G401 (cell line): ENCODE results near the gene LRRC17. TPM values are rescaled to one million over a fixed set of nuclear protein-coding genes. Genes with fewer than 3 reads are reported as not detected.
"Not testable (repeated sequence)": the region's sequence is repeated elsewhere in the genome, so short reads cannot be mapped to it uniquely, and the experiment has no call there.

Experiments
- DNase-seq: peaks from one replicate; pipeline ENCODE4 v3.0.0-alpha.2; 2015; ENCODE audit warnings: low spot score
- in situ Hi-C: cut with HindIII; loops from 2 replicates; pipeline ENCODE4 v1.10.0; 2016; ENCODE audit warnings: low sequenced_read_pairs, mixed read lengths
- total RNA-seq: library from RNA; depleted of rRNA; stranded (reverse); fragments of >200 nt; shearing (Covaris generic); gene quantifications from 2 replicates; pipeline ENCODE4 v1.2.3, GENCODE V29; 2014

The LRRC17 gene
- total RNA-seq, 1 experiment from 2014 or later = 0.58 TPM

DNA sequence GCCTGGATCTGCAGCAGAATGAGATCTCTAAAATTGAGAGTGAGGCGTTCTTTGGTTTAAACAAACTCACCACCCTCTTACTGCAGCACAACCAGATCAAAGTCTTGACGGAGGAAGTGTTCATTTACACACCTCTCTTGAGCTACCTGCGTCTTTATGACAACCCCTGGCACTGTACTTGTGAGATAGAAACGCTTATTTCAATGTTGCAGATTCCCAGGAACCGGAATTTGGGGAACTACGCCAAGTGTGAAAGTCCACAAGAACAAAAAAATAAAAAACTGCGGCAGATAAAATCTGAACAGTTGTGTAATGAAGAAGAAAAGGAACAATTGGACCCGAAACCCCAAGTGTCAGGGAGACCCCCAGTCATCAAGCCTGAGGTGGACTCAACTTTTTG, 21.4 kb downstream of the LRRC17 start:
- DNase-seq = no peak
- in situ Hi-C loops = no loop called here

DNA sequence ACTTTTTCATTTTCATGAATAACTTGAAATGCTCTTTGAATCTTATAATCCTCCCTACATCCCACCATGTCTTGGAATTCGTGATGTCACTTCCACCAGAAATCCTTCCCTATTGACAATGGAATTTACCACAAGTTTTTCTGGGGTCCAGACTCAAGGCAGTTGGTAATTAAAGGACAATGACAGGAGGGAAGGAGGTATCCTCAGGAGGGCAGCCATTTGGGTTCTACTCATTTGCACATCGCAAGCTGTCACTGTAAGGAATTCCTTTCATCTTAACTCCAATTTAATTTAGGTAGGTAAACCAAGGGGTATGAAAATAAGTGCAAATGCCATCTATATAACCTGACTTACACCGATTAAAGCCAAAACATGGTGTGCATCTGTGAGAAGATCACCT, 21.9 kb downstream of the LRRC17 start:
- in situ Hi-C loops = no loop called here
- DNase-seq = no peak

DNA sequence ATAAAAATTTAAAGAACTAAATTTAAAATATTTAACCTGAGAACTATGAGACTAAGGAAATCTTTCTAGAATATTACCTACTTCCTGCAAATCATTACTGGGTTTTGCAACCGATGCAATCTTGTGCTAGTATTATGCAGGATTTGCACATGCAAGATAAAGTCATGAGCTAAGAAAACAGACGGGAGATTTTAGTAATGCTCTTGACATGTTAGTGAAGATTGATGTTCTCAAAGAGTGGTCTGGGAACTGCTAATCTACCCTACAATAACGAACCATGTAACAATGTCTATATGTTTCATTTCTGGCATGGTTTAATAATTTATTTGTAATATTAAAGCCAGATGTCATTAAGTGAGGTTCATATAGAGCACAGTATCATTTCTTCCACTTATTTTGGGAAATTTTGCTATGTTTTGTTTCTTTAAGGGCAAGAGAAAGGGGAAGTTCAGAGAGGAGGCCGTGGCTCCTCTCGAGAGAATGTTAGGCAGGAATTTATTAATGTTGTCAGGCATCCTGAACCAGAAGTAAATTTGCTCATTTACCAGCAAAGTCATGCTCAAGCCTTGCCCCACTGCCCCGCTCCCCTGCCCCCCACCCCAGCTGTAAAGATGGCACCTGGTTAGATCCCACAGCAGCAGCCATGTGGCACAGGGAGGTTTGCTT, 22.8 kb downstream of the LRRC17 start:
- DNase-seq = no peak

DNA sequence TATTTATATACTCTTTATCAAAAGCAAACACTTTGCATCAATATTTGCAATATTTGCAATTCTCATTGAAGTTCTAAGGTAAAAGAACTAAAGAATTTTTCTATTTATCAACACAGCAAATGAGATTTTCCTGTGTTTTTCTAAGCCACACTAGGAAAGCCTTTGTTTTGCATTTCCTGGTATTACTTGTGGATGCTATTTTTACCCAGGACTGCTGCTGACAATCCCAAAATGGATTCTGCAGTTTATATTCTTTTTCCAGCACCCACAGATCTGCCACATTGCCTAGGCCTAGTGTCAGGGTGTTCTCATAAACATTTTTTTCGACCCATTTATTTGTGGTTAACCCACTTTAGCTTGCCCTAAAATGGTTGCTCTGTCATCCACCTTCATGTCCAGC, 25.9 kb downstream of the LRRC17 start:
- in situ Hi-C loops = no loop called here
- no peak for DNase-seq

More for the DNA sequence above, 22.8 kb downstream of the LRRC17 start:
- in situ Hi-C loops = no loop called here

DNA sequence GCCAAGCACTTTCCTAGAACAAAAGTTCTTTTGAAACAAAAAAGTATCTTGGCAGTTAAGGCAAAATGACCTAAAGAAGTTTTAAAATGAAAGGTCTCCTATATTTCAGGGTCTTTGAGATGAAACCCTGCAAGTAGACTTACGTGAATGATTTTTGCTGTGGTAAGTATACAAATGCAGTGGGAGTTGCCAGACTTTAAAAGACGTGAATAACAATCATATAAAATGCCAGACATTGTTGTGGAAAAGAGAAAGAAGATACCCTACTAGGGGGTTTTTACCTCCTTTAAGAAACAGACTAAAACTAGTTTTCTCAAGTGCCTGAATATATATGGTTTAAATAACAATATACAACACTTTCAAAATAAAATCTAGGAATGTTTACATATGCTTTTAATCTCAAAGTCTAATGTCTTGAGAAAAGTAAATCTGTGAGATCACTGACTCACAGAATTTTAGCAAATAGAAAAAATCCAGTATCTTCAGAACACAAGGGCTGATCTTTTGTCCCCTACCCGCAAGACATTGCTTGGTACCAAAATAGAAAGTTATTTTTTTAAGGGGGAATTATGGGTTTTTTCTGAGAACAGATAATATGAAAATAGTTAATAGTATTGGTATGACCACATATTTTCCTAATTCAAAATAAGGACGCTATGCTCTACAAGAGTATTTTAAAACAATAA, 29.5 kb downstream of the LRRC17 start:
- in situ Hi-C loops = no loop called here
- no peak for DNase-seq

DNA sequence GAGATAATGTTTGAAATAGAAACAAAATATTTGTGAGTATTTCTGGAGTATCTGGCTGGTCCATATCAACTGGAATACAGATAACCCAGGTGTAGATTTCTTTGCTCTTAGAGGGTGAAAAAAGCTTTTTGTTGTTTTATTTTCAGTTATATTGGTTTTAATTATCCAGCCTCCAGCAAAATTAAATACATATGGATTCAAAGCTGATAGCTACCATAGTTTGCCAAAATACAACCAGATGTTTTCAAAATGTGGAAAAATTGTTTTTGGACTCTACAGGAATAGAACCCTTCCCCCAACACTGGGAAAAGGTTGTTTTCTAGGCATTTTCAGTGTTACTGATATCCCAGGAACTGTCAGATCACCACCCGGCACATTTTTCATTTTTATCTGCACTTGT, 30.1 kb downstream of the LRRC17 start:
- DNase-seq = no peak
- in situ Hi-C loops = no loop called here

DNA sequence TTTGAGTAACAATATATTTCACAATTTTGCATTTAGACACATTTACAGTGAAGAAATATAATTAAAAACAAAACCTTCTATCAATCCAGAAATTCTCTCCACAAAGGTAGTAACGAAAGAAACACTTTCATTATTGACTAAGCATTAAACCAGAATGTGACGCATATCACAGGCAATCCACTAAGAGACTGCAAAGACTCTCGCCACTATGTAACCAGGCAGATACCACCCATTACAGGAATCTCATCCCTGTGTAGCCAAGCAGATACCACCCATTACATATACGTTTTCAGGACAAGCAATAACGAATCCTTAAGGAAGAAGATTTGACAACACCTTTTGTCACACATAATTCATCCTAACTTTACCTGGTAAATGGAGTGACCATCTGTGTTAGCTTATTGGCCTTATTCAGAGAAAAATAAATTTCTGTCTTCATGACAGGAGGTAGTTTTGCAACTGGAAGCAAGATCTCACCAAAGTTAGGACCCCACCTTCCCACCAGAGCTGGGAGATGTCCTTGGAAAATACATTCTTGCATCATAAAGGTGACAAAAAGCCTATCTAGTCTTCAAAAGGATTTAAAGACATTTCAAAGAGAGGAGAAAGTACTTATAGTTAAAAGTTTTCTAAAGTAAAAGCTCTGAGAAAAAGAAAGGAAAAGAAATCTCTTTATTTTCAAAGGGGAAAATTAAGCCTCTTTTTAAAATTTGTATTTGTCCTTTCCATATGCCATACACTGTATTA, 30.8 kb downstream of the LRRC17 start:
- in situ Hi-C loops = no loop called here
- no peak for DNase-seq

DNA sequence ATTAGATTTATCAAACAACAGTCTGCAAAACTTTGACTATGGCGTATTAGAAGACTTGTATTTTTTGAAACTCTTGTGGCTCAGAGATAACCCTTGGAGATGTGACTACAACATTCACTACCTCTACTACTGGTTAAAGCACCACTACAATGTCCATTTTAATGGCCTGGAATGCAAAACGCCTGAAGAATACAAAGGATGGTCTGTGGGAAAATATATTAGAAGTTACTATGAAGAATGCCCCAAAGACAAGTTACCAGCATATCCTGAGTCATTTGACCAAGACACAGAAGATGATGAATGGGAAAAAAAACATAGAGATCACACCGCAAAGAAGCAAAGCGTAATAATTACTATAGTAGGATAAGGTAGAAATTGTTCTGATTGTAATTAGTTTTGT, 31.4 kb downstream of the LRRC17 start:
- DNase-seq = no peak
- in situ Hi-C loops = no loop called here

DNA sequence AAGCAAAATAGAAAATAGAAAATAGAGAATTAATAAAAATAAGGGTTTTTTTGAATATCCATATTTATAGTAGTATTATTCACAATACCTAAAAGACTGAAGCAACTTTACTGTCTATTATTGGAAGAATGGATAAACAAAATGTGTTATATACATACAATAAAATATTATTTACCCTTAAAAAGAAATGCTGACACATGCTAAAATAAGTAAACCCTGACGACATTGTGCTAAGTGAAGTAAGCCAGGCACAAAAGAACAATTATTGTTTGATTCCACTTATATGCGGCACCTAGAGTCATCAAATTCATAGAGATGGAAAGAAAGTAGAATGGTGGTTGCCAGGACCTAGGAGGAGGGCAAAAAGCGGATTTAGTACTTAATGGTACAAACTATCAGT, 39.0 kb downstream of the LRRC17 start:
- in situ Hi-C loops = no loop called here
- DNase-seq = no peak

DNA sequence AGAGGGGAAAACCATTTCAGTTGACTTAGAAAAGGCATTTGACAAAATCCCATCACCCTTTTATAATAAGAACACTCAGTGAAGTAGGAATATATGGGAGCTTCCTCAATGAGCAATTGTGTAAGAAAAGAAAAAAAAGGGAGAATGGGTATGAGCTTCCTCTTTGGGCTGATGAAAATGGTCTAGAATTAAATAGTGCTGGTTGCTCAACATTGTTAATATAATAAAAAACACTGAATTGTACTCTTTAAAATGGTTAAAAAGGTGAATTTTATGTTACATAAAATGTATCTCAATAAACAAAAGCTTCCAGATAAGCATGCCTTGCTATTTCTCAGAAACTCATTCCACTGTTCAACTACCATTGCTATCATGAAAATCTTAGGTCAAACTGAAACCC, 40.6 kb downstream of the LRRC17 start:
- DNase-seq = no peak
- in situ Hi-C loops = no loop called here

DNA sequence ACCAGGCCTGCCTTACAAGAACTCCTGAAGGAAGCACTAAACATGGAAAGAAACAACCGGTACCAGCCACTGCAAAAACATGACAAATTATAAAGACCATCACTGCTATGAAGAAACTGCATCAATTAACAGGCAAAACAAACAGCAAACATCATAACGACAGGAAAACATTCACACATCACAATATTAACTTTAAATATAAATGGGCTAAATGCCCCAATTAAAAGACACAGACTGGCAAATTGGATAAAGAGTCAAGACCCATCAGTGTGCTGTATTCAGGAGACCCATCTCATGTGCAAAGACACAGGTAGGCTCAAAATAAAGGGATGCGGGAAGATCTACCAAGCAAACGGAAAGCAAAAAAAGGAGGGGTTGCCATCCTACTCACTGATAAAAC, 41.6 kb downstream of the LRRC17 start:
- in situ Hi-C loops, DNase-seq: not testable (repeated sequence)

DNA sequence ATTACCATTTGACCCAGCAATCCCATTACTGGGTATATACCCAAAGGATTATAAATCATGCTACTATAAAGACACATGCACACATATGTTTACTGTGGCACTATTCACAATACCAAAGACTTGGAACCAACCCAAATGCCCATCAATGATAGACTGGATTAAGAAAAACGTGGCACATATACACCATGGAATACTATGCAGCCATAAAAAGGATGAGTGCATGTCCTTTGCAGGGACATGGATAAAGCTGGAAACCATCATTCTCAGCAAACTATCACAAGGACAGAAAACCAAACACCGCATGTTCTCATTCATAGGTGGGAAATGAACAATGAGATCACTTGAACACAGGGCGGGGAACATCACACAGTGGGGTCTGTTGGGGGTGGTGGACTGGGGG, 45.2 kb downstream of the LRRC17 start:
- DNase-seq, in situ Hi-C loops: not testable (repeated sequence)

DNA sequence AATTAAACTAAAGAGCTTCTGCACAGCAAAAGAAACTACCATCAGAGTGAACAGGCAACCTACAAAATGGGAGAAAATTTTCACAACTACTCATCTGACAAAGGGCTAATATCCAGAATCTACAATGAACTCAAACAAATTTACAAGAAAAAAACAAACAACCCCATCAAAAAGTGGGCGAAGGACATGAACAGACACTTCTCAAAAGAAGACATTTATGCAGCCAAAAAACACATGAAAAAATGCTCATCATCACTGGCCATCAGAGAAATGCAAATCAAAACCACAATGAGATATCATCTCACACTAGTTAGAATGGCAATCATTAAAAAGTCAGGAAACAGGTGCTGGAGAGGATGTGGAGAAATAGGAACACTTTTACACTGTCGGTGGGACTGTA, 49.2 kb downstream of the LRRC17 start:
- in situ Hi-C loops = not testable (repeated sequence)

DNA sequence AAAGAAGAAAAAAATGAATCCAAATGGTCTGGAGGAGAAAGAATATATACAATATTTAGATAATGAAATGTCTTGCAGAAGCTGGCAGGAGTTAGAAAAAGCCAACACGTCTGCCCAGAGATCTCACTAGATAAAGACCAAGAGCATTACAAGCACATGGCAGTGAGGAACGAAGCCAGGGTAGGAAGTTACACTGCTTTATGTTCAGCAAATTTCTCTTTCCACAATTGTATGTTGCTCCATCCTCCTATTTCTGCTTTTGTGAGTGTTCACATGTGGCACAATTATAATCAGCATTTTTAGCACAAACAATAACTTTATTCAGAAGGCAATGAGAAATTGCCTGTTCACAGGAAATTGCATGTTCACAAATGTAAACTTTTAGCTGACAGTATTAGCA, 53.7 kb downstream of the LRRC17 start:
- DNase-seq = no peak
- in situ Hi-C loops = no loop called here

More for the DNA sequence above, 49.2 kb downstream of the LRRC17 start:
- DNase-seq = not testable (repeated sequence)

DNA sequence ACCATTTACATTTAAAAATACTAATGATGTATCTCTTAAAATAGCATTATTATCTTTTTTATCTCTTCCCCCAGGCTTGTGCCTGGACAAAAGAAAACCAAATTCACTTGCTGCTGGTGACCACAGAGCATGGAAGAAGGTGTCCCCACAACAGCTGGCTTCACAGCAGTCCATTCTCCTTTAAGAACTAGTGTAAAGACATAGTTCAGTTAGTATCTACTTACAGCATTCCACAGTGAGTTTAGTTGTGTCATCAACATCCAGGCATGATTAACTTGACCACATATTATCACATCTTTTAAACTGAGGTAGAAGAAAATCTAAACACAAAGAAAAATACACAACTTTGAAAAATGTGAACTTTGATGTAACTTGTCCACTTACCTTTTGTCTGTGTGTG, 55.0 kb downstream of the LRRC17 start:
- in situ Hi-C loops = no loop called here

DNA sequence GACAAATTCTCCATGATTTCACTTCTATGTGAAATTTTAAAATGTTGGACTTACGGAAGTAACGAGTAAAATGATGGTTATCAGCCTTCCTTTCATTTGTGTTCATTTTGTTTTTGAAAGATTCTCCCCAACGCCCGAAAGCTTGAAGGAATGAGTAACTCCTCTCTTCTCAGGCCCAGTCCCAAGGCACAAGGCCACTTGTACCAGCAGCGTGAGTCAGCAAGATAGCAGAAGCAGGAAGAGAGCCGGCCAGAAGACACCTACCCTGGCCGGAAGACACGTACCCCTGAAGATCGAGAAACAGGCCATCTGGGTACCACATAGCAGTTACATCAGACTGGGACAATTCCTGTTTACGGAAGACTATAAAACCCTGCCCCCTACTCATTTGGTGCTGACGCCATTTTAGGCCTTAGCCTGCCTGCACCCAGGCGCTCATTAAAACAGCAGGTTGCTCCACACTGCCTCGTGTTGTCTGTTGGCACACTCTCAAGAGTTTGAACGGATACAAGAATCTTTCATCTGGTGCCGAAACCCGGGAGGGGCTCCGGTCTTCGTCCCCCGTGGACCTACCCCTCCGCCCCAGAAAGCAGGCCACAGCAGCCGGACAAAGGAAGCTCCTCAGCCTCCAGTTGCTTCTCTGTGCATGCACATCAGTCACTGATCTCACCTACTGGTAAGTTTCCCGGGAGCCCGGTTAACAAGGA, 60.4 kb downstream of the LRRC17 start:
- in situ Hi-C loops = no loop called here
- DNase-seq = no peak

More for the DNA sequence above, 55.0 kb downstream of the LRRC17 start:
- no peak for DNase-seq

DNA sequence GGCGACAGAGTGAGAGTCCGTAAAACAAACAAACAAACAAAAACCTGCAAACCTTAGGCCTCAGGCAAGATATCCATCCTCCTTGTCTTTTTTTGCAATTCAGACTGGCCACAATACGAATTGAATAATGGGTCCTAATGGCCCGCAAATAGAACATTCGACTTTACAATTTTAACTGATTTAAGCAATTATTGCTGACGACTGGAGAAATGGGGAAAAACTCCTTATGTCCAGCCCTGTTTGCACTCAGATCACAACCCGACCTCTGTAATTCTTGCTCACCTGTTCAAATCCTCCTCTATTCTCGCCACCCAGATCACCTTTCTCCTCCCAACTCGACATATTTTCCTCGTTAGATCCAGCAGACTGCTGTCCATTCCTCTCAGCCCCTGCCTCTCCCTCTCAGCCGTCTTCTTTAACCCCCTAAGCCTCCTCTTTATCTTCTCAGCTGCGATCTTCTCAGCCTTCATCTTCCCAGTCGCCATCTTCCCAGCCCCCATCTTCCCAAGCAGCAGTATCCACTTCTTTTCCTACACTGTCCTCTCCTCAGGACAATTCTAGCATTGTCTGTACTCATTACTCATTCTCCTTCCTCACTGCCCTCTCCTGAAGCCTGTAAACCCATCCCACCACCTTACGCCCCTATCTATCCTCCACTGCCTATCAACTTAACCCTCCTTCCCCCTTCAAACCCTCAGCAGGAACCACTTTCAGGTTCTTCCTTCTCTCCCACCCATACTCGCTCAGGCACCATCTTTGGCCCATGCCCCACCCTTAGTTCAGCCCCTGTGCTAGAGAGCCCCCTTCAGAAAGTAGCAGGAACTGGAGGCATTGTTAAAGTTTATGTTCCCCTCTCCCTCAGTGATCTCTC, 61.8 kb downstream of the LRRC17 start:
- in situ Hi-C loops = no loop called here
- no peak for DNase-seq

DNA sequence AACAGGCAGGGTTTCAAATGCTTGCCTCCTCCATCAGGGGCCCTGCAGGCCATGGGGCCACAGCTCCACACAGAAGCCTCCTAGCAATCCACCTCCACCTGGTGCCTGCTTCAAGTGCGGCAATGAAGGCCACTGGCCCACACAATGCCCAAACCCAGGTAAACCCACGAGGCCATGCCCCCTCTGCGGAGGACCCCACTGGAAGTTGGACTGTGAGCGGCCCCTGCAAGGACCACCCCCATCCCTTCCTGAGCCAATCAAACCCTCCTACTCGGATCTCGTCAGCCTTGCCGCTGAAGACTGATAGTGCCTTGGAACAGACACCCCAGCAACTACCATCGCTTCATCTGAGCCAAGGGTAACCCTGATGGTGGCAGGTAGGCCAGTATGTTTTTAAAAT, 63.1 kb downstream of the LRRC17 start:
- in situ Hi-C loops = no loop called here

DNA sequence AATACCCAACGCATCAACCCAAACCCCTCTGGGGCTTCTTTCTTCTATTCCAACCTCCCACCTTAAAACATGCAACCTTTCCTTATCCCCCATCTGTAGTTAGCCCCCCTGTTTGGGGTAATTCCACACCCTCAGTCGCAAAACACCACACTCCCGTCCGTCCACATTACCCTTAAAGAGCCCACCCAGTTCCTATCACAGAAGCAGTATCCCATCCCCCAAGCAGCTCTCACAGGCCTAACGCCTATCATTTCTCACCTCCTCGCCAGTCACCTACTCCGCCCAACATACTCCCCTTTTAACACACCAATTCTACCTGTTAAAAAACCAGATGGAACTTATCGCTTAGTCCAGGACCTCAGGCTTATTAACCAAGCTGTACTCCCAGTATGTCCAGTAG, 63.7 kb downstream of the LRRC17 start:
- in situ Hi-C loops = no loop called here
- no peak for DNase-seq

More for the DNA sequence above, 63.1 kb downstream of the LRRC17 start:
- no peak for DNase-seq
